WTC11 (cell line): Measurements from ENCODE around the gene MPHOSPH6. TPM values are rescaled to one million over a fixed set of nuclear protein-coding genes. Genes with fewer than 3 reads are reported as not detected.

Experiments used
- ATAC-seq: fragments of 200-7000 bp; cut with Tn5 transposase; 2 replicates; pipeline ENCODE4 v1.10.0; 2021; ENCODE audit warnings: mild to moderate bottlenecking, moderate library complexity
- CTCF ChIA-PET: fragments of 300-600 bp; sonication (Branson Sonifier 250); formaldehyde crosslinking; loops from one replicate; lab custom pipeline; 2021; ENCODE audit warnings: antibody characterized with exemption; lab: Charles Lee
- POLR2A ChIA-PET: fragments of 350-600 bp; sonication (Branson Sonifier 250); formaldehyde crosslinking; loops from one replicate; lab custom pipeline; 2021; ENCODE audit warnings: antibody characterized with exemption; lab: Charles Lee
- DNase-seq: peaks from one replicate; pipeline ENCODE4 v3.0.0; 2021; ENCODE audit warnings: low spot score
- H3K27ac Mint-ChIP-seq: 2 replicates; pipeline ENCODE4 v1.8.0; 2021; ENCODE audit warnings: mixed read lengths
- H3K27me3 Mint-ChIP-seq: 2 replicates; pipeline ENCODE4 v1.8.0; 2021; ENCODE audit warnings: low read depth, mild to moderate bottlenecking, moderate library complexity, mixed read lengths
- H3K36me3 Mint-ChIP-seq: 2 replicates; pipeline ENCODE4 v1.8.0; 2021; ENCODE audit warnings: mixed read lengths
- H3K4me1 Mint-ChIP-seq: 2 replicates; pipeline ENCODE4 v1.8.0; 2022; ENCODE audit warnings: mixed read lengths
- H3K4me3 Mint-ChIP-seq: 2 replicates; pipeline ENCODE4 v1.8.0; 2021; ENCODE audit warnings: mild to moderate bottlenecking, moderate library complexity, mixed read lengths
- H3K9me3 Mint-ChIP-seq: 2 replicates; pipeline ENCODE4 v1.8.0; 2021; ENCODE audit warnings: mixed read lengths
- ATF1 ChIP-seq: sonication (generic); formaldehyde crosslinking; IDR thresholded peaks from 2 replicates; pipeline ENCODE4 v1.8.1; 2023; ENCODE audit warnings: mild to moderate bottlenecking, moderate library complexity, missing genetic modification reagents
- CBFB ChIP-seq: sonication (generic); formaldehyde crosslinking; IDR thresholded peaks from 2 replicates; pipeline ENCODE4 v1.8.1; 2022; ENCODE audit warnings: mild to moderate bottlenecking, low read depth, missing genetic modification reagents
- EMX1 ChIP-seq: fragments of 250-450 bp; sonication (Bioruptor Pico); IDR thresholded peaks from 2 replicates; pipeline ENCODE4 v1.8.0; 2021; ENCODE audit warnings: mild to moderate bottlenecking
- GRHL2 ChIP-seq: fragments of 250-450 bp; sonication (Bioruptor Pico); IDR thresholded peaks from 2 replicates; pipeline ENCODE4 v1.8.0; 2022; ENCODE audit warnings: mild to moderate bottlenecking, moderate library complexity; ENCODE audit not compliant: insufficient replicate concordance, severe bottlenecking
- GTF2I ChIP-seq: fragments of 250-450 bp; sonication (Bioruptor Pico); conservative IDR thresholded peaks from 2 replicates; pipeline ENCODE4 v1.4.0; 2021; ENCODE audit warnings: mild to moderate bottlenecking
- JUN ChIP-seq: sonication (generic); formaldehyde crosslinking; IDR thresholded peaks from 2 replicates; pipeline ENCODE4 v1.8.0; 2023; ENCODE audit warnings: mild to moderate bottlenecking, missing genetic modification reagents
- KAT7 ChIP-seq: sonication (generic); formaldehyde crosslinking; IDR thresholded peaks from 2 replicates; pipeline ENCODE4 v1.8.1; 2023; ENCODE audit warnings: missing genetic modification reagents, mild to moderate bottlenecking, borderline replicate concordance
- NR2C2 ChIP-seq: sonication (generic); formaldehyde crosslinking; IDR thresholded peaks from 2 replicates; pipeline ENCODE4 v1.8.0; 2022; ENCODE audit warnings: mild to moderate bottlenecking, missing genetic modification reagents
- RELA ChIP-seq: sonication (generic); formaldehyde crosslinking; IDR thresholded peaks from 2 replicates; pipeline ENCODE4 v1.8.1; 2022; ENCODE audit warnings: missing genetic modification reagents, mild to moderate bottlenecking, borderline replicate concordance
- SOX15 ChIP-seq: fragments of 250-450 bp; sonication (Bioruptor Pico); IDR thresholded peaks from 2 replicates; pipeline ENCODE4 v1.9.0; 2021; ENCODE audit warnings: mild to moderate bottlenecking
- TCF7 ChIP-seq: sonication (generic); formaldehyde crosslinking; IDR thresholded peaks from 2 replicates; pipeline ENCODE4 v1.8.0; 2022; ENCODE audit warnings: mild to moderate bottlenecking, low read depth, missing genetic modification reagents, moderate library complexity
- ZNF121 ChIP-seq: sonication (generic); formaldehyde crosslinking; IDR thresholded peaks from 2 replicates; pipeline ENCODE4 v1.8.0; 2023; ENCODE audit warnings: missing genetic modification reagents
- ZNF232 ChIP-seq: sonication (generic); formaldehyde crosslinking; IDR thresholded peaks from 2 replicates; pipeline ENCODE4 v1.8.0; 2022; ENCODE audit warnings: mild to moderate bottlenecking, missing genetic modification reagents
- ZNF396 ChIP-seq: fragments of 250-450 bp; sonication (Bioruptor Pico); IDR thresholded peaks from 2 replicates; pipeline ENCODE4 v1.8.0; 2021; ENCODE audit warnings: mild to moderate bottlenecking, moderate library complexity, borderline replicate concordance
- total RNA-seq: library from RNA; stranded (reverse); gene quantifications from 3 replicates; pipeline ENCODE4 v1.2.3, GENCODE V29; 2021
- TF ChIP-seq, protein P1 (sequence below): sonication (generic); formaldehyde crosslinking; conservative IDR thresholded peaks from 2 replicates; pipeline ENCODE4 v1.8.1; 2022; ENCODE audit warnings: mild to moderate bottlenecking, missing genetic modification reagents
- TF ChIP-seq, protein P2 (sequence below): sonication (generic); formaldehyde crosslinking; IDR thresholded peaks from 2 replicates; pipeline ENCODE4 v1.8.1; 2022; ENCODE audit warnings: missing genetic modification reagents, borderline replicate concordance
- TF ChIP-seq, protein P3 (sequence below): sonication (generic); formaldehyde crosslinking; IDR thresholded peaks from 2 replicates; pipeline ENCODE4 v1.8.1; 2022; ENCODE audit warnings: mild to moderate bottlenecking, moderate library complexity, missing genetic modification reagents
- TF ChIP-seq, protein P4 (sequence below): fragments of 250-450 bp; sonication (Bioruptor Pico); IDR thresholded peaks from 2 replicates; pipeline ENCODE4 v1.9.0; 2021; ENCODE audit warnings: mild to moderate bottlenecking
- TF ChIP-seq, protein P5 (sequence below): sonication (generic); formaldehyde crosslinking; IDR thresholded peaks from 2 replicates; pipeline ENCODE4 v1.8.0; 2022; ENCODE audit warnings: mild to moderate bottlenecking, missing genetic modification reagents
- TF ChIP-seq, protein P6 (sequence below): fragments of 250-450 bp; sonication (Bioruptor Pico); IDR thresholded peaks from 2 replicates; pipeline ENCODE4 v2.1.2; 2022; ENCODE audit warnings: mild to moderate bottlenecking, moderate library complexity
- TF ChIP-seq, protein P7 (sequence below): sonication (generic); formaldehyde crosslinking; IDR thresholded peaks from 2 replicates; pipeline ENCODE4 v1.8.1; 2023; ENCODE audit warnings: mild to moderate bottlenecking, missing genetic modification reagents, moderate library complexity

MPHOSPH6 gene
- total RNA-seq, 1 experiment from 2014 or later, result 30.8 TPM

DNA sequence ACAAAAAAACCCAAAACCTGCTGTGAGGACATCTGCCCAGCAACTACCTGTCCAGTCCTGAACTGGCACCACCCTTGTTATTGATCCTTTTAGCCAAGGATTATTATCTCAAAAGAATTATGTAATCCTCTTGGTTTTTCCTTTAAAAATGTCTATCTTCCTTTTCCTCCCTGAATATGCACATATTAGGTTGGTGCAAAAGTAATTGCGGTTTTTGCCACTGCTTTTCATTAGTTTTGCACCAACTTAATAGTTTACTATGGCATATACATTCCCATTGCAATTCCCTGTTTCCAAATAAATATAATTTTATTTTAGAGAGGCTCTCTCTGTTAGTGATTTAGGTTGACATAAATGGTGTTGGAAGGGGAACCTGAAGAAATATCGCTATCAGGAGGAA, 51.3 kb downstream of the MPHOSPH6 start:
- Mint-ChIP-seq H3K27ac (no peak overlapping the region), H3K27me3 (no peaks in the 10 kb centered on the region), H3K4me1 (no peaks in the 10 kb centered on the region), H3K4me3 (no peak overlapping the region), H3K36me3 (no peaks in the 10 kb centered on the region), H3K9me3 (no peaks in the 10 kb centered on the region)
- no peak for DNase-seq
- ChIA-PET CTCF (no interaction called here), POLR2A (no interaction called here)
- ATAC-seq, result no peak
- no peak for TF ChIP-seq NR2C2 (CRISPR knock-in tag)
- TF ChIP-seq RELA, result no peak
- no peak for TF ChIP-seq GTF2I
- TF ChIP-seq, protein P1, sequence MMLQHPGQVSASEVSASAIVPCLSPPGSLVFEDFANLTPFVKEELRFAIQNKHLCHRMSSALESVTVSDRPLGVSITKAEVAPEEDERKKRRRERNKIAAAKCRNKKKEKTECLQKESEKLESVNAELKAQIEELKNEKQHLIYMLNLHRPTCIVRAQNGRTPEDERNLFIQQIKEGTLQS, result no peak
- no peak for TF ChIP-seq TCF7 (CRISPR knock-in tag)
- TF ChIP-seq GRHL2 (CRISPR knock-in tag), result no peak
- TF ChIP-seq, protein P2, sequence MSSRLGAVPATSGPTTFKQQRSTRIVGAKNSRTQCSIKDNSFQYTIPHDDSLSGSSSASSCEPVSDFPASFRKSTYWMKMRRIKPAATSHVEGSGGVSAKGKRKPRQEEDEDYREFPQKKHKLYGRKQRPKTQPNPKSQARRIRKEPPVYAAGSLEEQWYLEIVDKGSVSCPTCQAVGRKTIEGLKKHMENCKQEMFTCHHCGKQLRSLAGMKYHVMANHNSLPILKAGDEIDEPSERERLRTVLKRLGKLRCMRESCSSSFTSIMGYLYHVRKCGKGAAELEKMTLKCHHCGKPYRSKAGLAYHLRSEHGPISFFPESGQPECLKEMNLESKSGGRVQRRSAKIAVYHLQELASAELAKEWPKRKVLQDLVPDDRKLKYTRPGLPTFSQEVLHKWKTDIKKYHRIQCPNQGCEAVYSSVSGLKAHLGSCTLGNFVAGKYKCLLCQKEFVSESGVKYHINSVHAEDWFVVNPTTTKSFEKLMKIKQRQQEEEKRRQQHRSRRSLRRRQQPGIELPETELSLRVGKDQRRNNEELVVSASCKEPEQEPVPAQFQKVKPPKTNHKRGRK (CRISPR knock-in tag), result no peak

DNA sequence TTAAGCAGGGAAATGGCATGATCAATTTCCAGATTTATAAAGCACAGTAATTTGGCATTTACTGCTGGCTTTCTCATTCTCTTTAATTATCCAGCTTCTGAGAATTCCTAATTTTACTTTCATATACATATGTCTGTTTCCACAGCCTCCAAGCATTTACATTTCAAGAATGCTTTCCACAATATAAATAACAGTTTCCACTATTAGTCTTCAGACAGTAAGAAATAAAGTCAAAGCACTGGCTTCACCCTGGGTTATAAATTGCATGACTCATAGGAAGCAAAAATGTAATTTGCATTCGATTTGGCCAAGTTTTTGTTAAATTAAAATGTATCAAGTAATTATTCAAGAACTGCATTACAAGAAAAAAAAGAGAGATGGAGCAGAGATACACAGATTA, 53.5 kb downstream of the MPHOSPH6 start:
- H3K9me3 Mint-ChIP-seq, result no peaks in the 10 kb centered on the region
- DNase-seq (no peak), ATAC-seq (no peak)
- no peak overlapping the region for H3K4me3 Mint-ChIP-seq
- TF ChIP-seq ZNF121, result no peak
- no peaks in the 10 kb centered on the region for H3K27me3 Mint-ChIP-seq
- POLR2A ChIA-PET, result no interaction called here
- H3K4me1 Mint-ChIP-seq, result 0 out of 2 replicates have a peak, but pooled peaks cover 3% of the 10 kb centered on the region
- no peak overlapping the region for H3K27ac Mint-ChIP-seq
- CTCF ChIA-PET, result no interaction called here
- H3K36me3 Mint-ChIP-seq, result no peaks in the 10 kb centered on the region

DNA sequence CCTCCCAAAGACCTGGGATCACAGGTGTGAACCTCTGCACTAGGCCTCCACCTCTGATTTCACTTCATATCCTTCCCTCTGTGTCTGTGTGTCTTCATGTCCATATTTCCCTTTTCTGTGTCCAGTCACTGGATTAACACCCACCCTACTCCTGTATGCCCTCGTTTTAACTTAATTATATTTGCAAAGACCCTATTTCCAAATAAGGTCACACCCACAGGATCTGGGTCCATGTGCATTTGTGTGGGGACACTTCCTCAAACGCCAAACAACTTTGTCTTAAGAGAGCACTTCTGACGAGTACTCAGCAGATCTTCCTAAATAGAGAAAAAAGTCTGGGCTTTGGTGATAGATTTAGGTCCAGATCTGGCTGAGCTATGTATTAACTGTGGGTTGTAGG, 56.3 kb downstream of the MPHOSPH6 start:
- H3K4me1 Mint-ChIP-seq, result peaks cover 7% of the 10 kb centered on the region
- H3K9me3 Mint-ChIP-seq, result no peaks in the 10 kb centered on the region
- no peak overlapping the region for H3K27ac Mint-ChIP-seq

DNA sequence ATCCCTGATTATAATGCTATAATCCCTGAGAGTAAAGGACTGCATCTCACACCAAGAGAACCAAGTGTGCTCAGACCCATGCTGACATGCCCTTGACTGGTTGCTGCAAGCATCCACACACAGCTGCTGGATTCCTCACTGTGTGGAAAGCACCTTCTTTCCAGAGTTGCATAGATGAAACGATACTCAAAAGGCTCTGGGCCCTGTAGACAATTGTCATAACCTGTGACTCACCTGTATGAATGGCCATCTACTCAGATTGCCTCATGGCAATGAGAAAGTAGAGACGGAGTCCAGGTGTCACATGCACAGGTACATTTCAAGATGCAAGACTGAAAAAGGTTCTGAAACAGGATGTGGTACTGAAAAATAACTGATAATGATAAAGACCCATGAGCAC, 58.1 kb downstream of the MPHOSPH6 start:
- DNase-seq, result no peak
- CTCF ChIA-PET, result no interaction called here
- Mint-ChIP-seq H3K27me3 (no peaks in the 10 kb centered on the region), H3K4me1 (peaks cover 7% of the 10 kb centered on the region), H3K9me3 (no peaks in the 10 kb centered on the region), H3K27ac (no peak overlapping the region), H3K36me3 (no peaks in the 10 kb centered on the region), H3K4me3 (no peak overlapping the region)
- POLR2A ChIA-PET, result no interaction called here
- no peak for ATAC-seq
- no peak for TF ChIP-seq ZNF396
- TF ChIP-seq, protein P3, sequence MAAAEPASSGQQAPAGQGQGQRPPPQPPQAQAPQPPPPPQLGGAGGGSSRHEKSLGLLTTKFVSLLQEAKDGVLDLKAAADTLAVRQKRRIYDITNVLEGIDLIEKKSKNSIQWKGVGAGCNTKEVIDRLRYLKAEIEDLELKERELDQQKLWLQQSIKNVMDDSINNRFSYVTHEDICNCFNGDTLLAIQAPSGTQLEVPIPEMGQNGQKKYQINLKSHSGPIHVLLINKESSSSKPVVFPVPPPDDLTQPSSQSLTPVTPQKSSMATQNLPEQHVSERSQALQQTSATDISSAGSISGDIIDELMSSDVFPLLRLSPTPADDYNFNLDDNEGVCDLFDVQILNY (CRISPR knock-in tag), result no peak
- no peak for TF ChIP-seq SOX15
- TF ChIP-seq ATF1, result no peak
- no peak for TF ChIP-seq RELA
- no peak for TF ChIP-seq NR2C2 (CRISPR knock-in tag)
- TF ChIP-seq, protein P4, sequence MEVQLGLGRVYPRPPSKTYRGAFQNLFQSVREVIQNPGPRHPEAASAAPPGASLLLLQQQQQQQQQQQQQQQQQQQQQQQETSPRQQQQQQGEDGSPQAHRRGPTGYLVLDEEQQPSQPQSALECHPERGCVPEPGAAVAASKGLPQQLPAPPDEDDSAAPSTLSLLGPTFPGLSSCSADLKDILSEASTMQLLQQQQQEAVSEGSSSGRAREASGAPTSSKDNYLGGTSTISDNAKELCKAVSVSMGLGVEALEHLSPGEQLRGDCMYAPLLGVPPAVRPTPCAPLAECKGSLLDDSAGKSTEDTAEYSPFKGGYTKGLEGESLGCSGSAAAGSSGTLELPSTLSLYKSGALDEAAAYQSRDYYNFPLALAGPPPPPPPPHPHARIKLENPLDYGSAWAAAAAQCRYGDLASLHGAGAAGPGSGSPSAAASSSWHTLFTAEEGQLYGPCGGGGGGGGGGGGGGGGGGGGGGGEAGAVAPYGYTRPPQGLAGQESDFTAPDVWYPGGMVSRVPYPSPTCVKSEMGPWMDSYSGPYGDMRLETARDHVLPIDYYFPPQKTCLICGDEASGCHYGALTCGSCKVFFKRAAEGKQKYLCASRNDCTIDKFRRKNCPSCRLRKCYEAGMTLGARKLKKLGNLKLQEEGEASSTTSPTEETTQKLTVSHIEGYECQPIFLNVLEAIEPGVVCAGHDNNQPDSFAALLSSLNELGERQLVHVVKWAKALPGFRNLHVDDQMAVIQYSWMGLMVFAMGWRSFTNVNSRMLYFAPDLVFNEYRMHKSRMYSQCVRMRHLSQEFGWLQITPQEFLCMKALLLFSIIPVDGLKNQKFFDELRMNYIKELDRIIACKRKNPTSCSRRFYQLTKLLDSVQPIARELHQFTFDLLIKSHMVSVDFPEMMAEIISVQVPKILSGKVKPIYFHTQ (CRISPR knock-in tag), result no peak
- no peak for TF ChIP-seq JUN (CRISPR knock-in tag)

More for the DNA sequence above, 56.3 kb downstream of the MPHOSPH6 start:
- ATAC-seq (no peak), DNase-seq (no peak)
- no peaks in the 10 kb centered on the region for H3K27me3 Mint-ChIP-seq
- H3K4me3 Mint-ChIP-seq, result no peak overlapping the region
- TF ChIP-seq ATF1 (no peak), CBFB (CRISPR knock-in tag) (no peak), KAT7 (CRISPR knock-in tag) (no peak), ZNF232 (CRISPR knock-in tag) (no peak), EMX1 (CRISPR knock-in tag) (no peak), ZNF121 (no peak)
- TF ChIP-seq, protein P5, sequence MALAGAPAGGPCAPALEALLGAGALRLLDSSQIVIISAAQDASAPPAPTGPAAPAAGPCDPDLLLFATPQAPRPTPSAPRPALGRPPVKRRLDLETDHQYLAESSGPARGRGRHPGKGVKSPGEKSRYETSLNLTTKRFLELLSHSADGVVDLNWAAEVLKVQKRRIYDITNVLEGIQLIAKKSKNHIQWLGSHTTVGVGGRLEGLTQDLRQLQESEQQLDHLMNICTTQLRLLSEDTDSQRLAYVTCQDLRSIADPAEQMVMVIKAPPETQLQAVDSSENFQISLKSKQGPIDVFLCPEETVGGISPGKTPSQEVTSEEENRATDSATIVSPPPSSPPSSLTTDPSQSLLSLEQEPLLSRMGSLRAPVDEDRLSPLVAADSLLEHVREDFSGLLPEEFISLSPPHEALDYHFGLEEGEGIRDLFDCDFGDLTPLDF (CRISPR knock-in tag), result no peak
- TF ChIP-seq, protein P6, sequence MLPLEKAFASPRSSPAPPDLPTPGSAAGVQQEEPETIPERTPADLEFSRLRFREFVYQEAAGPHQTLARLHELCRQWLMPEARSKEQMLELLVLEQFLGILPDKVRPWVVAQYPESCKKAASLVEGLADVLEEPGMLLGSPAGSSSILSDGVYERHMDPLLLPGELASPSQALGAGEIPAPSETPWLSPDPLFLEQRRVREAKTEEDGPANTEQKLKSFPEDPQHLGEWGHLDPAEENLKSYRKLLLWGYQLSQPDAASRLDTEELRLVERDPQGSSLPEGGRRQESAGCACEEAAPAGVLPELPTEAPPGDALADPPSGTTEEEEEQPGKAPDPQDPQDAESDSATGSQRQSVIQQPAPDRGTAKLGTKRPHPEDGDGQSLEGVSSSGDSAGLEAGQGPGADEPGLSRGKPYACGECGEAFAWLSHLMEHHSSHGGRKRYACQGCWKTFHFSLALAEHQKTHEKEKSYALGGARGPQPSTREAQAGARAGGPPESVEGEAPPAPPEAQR, result no peak
- TF ChIP-seq, protein P7, sequence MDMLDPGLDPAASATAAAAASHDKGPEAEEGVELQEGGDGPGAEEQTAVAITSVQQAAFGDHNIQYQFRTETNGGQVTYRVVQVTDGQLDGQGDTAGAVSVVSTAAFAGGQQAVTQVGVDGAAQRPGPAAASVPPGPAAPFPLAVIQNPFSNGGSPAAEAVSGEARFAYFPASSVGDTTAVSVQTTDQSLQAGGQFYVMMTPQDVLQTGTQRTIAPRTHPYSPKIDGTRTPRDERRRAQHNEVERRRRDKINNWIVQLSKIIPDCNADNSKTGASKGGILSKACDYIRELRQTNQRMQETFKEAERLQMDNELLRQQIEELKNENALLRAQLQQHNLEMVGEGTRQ, result no peak
- H3K36me3 Mint-ChIP-seq, result no peaks in the 10 kb centered on the region
- ChIA-PET POLR2A (no interaction called here), CTCF (no interaction called here)
